ENCODE results near the gene ARID4A.

The ARID4A gene

GRCh38 chr14:58297762-58298476 lies 436 bp upstream of the ARID4A start:
- TF ChIP-seq, protein P1, sequence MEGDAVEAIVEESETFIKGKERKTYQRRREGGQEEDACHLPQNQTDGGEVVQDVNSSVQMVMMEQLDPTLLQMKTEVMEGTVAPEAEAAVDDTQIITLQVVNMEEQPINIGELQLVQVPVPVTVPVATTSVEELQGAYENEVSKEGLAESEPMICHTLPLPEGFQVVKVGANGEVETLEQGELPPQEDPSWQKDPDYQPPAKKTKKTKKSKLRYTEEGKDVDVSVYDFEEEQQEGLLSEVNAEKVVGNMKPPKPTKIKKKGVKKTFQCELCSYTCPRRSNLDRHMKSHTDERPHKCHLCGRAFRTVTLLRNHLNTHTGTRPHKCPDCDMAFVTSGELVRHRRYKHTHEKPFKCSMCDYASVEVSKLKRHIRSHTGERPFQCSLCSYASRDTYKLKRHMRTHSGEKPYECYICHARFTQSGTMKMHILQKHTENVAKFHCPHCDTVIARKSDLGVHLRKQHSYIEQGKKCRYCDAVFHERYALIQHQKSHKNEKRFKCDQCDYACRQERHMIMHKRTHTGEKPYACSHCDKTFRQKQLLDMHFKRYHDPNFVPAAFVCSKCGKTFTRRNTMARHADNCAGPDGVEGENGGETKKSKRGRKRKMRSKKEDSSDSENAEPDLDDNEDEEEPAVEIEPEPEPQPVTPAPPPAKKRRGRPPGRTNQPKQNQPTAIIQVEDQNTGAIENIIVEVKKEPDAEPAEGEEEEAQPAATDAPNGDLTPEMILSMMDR (IDR thresholded peaks at IDR 0.05; ENCODE audit: low read depth, low read length) = no peak
- H3K36me3 ChIP-seq = peaks cover 25% of the 10 kb centered on the region
- no peaks in the 10 kb centered on the region for H3K4me1 ChIP-seq
- no peaks in the 10 kb centered on the region for H3K9me3 ChIP-seq
- no peaks in the 10 kb centered on the region for H3K27me3 ChIP-seq
- DNase-seq = peak; percentile 99
- peak overlapping the region; percentile 87 for H3K4me3 ChIP-seq (ENCODE audit: low read depth, low read length)

GRCh38 chr14:58299401-58300330 lies 1.3 kb downstream of the ARID4A start:
- DNase-seq = peak; percentile 13
- Histone ChIP-seq H3K9me3 (no peaks in the 10 kb centered on the region), H3K4me1 (no peaks in the 10 kb centered on the region), H3K4me3 (ENCODE audit: low read depth, low read length) (peak overlapping the region; percentile 82), H3K36me3 (peaks cover 13% of the 10 kb centered on the region), H3K27me3 (no peaks in the 10 kb centered on the region)
- TF ChIP-seq, protein P1 (IDR thresholded peaks at IDR 0.05; ENCODE audit: low read depth, low read length) = no peak

- H3K4me3 ChIP-seq (ENCODE audit: low read depth, low read length) = no peak overlapping the region
- no peaks in the 10 kb centered on the region for H3K9me3 ChIP-seq
- TF ChIP-seq, protein P1 (IDR thresholded peaks at IDR 0.05; ENCODE audit: low read depth, low read length) = no peak
- no peaks in the 10 kb centered on the region for H3K27me3 ChIP-seq
- peaks cover 4% of the 10 kb centered on the region; the same call in 1 of the 2 replicates for H3K36me3 ChIP-seq
- H3K4me1 ChIP-seq = no peaks in the 10 kb centered on the region
- DNase-seq = no peak
These were observed 3.1 kb downstream of the ARID4A start for GRCh38 chr14:58301416-58301815.

DNA sequence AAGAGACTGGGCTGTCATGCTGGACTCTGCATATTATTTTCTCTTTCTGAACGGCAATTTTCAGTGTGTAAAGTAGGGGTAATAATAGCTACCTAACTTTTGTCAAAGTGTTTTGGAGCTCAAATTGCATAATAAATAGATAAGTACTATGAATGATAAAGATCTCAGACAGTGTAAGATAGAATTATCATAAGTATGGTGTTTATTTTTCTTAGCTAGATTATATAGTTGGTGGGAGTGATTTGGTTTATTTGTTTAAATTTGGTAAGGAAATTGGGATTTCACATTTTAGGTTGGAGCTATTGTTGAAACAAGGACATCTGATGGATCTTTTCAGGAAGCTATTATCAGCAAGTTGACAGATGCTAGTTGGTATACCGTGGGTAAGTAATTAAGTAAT lies 7.4 kb downstream of the ARID4A start:
- Histone ChIP-seq H3K9me3 (no peaks in the 10 kb centered on the region), H3K4me1 (no peaks in the 10 kb centered on the region), H3K4me3 (ENCODE audit: low read depth, low read length) (no peak overlapping the region), H3K36me3 (peaks cover 13% of the 10 kb centered on the region; the same call in 1 of the 2 replicates), H3K27me3 (no peaks in the 10 kb centered on the region)
- DNase-seq = no peak
- TF ChIP-seq, protein P1 (IDR thresholded peaks at IDR 0.05; ENCODE audit: low read depth, low read length) = no peak

GRCh38 chr14:58307597-58308316 lies 9.4 kb downstream of the ARID4A start:
- H3K36me3 ChIP-seq = peaks cover 13% of the 10 kb centered on the region; the same call in 1 of the 2 replicates

More at GRCh38 chr14:58307597-58308316, 9.4 kb downstream of the ARID4A start:
- no peaks in the 10 kb centered on the region for H3K4me1 ChIP-seq
- H3K4me3 ChIP-seq (ENCODE audit: low read depth, low read length) = no peak overlapping the region
- no peak for DNase-seq
- H3K9me3 ChIP-seq = no peaks in the 10 kb centered on the region
- no peaks in the 10 kb centered on the region for H3K27me3 ChIP-seq
- TF ChIP-seq, protein P1 (IDR thresholded peaks at IDR 0.05; ENCODE audit: low read depth, low read length) = no peak

Data from BE2C (cell line).